CD4-positive, alpha-beta T cell treated with Interleukin-6 at 100 ng/mL for 8 hours (primary cell): ENCODE data around the gene LRRC27.
"Not testable (repeated sequence)": the region's sequence is repeated elsewhere in the genome, so short reads cannot be mapped to it uniquely, and the experiment has no call there.

Experiments used
- DNase-seq: peaks from one replicate; pipeline ENCODE4 v3.0.0-alpha.2; 2020; ENCODE audit warnings: mixed read lengths, low spot score

Gene LRRC27

DNA sequence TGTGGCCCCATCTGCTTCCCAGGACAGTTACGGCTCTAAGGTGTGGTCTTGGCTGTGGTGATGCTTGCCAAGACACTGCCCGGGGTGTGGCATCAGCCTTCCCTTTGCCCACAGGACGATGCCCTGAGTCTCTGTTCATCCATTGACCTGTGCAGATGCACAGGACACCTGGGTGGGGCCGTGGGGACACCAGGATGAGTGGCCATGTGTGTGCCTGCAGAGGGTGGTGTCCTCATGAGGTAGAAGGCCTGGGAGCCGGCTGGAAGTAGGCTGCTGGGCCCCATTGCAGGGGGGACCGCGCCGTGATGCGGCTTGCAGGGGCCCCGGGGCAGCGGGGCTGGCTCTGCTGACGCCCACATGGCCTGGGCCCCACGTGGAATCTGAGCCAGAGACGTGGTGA, 42.6 kb downstream of the LRRC27 start:
- DNase-seq = no peak

- DNase-seq = no peak
Observed at GRCh38 chr10:132375116-132375794, 43.3 kb downstream of the LRRC27 start.

DNA sequence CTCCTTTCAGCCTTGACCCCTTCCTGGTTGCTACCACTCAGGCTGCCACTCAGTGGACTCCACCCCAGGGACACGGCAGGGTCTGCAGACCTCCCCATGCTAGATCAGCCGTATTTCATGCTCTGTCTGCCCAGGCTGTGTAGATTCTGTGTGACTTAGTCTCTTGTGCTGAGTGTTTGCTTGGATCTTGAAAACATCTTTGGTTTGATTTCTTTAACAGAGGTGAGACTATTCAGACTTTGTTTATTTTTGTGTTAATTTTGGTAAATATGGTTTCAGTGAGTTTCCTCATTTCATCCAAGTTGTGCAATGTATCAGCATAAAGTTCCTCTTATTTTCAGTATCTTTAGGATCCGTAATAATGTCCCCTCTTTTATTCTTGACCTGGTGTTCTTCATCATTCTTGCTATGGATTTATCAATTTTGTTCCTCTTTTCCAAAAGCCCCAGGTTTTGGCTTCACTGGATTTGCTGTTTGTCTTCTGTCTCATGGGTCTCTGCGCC, 43.9 kb downstream of the LRRC27 start:
- no peak for DNase-seq

- no peak for DNase-seq
Observed at GRCh38 chr10:132376394-132376851, 44.4 kb downstream of the LRRC27 start.

DNA sequence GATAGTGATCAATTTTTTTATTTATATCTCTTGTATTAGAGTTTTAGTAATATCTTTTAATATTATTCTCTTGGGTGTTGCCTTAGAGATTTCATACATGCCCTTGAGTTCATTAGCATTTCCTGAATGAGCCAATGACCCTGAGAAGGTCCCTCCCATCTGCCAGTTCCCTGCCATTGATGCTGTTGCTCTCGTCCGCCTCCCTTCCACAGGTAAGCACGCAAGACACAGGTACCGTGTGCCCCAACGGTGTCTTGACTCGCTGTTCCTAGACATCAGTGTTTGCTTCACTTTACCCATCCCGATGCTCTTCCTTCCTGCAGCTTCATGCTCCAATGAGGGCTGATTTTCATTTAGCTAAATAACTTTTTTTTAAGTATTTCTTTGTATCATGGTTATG, 45.3 kb downstream of the LRRC27 start:
- no peak for DNase-seq

DNA sequence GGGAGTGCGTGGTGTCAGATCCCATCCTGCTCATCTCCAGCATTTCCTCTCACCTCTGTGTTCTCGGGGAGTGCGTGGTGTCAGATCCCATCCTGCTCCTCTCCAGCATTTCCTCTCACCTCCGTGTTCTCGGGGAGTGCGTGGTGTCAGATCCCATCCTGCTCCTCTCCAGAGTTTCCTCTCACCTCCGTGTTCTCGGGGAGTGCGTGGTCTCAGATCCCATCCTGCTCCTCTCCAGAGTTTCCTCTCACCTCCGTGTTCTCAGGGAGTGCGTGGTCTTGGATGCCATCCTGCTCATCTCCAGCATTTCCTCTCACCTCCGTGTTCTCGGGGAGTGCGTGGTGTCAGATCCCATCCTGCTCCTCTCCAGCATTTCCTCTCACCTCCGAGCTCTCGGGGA, 47.0 kb downstream of the LRRC27 start:
- not testable (repeated sequence) for DNase-seq

DNA sequence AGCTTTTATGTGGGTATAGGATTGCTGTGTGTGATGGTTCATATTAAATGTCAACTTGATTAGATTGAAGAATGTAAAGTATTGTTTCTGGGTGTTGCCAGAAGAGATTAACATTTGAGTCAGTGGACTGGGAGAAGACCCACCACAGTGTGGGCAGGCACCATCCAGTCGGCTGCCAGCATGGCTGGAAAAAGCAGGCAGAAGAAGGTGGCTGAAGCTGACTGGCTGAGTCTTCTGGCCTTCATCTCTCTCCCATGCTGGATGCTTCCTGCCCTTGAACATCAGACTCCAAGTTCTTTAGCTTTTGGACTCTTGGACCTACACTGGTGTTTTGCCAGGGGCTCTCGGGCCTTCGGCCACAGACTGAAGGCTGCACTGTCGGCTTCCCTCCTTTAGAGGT, 49.0 kb downstream of the LRRC27 start:
- DNase-seq = not testable (repeated sequence)

DNA sequence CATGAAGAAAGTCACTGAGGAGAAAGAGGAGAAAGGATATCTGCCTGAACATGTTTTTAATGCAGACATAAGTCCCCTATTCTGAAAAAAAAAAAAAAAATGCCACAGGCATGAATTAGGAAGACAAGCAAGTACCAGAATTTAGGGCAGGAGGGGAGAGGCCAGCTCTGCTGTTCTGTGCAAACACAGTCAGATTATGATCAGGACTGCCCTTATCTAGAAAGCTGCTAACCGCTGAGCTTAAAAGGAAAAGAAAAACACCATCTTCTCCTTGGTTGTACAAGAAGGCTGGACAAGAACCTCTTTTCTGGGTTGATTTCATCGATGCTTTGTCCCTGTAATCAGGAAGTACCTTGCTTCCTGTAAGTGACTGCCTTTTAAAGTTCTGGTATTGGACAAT, 49.7 kb downstream of the LRRC27 start:
- DNase-seq = no peak

GRCh38 chr10:132382231-132382922, 50.4 kb downstream of the LRRC27 start:
- no peak for DNase-seq

- DNase-seq = no peak
Observed at GRCh38 chr10:132383101-132383500, 51.1 kb downstream of the LRRC27 start.

- no peak for DNase-seq
Observed at GRCh38 chr10:132383751-132384196, 51.8 kb downstream of the LRRC27 start.

- no peak for DNase-seq
Observed at GRCh38 chr10:132384618-132385388, 52.8 kb downstream of the LRRC27 start.

GRCh38 chr10:132385389-132385667, 53.3 kb downstream of the LRRC27 start:
- DNase-seq = no peak

GRCh38 chr10:132385721-132386418, 53.9 kb downstream of the LRRC27 start:
- no peak for DNase-seq

GRCh38 chr10:132386419-132386831, 54.4 kb downstream of the LRRC27 start:
- no peak for DNase-seq

- not testable (repeated sequence) for DNase-seq
Observed at GRCh38 chr10:132386896-132387295, 54.9 kb downstream of the LRRC27 start.

- DNase-seq = peak; percentile 68
Observed at GRCh38 chr10:132387764-132388210, 55.8 kb downstream of the LRRC27 start.

DNA sequence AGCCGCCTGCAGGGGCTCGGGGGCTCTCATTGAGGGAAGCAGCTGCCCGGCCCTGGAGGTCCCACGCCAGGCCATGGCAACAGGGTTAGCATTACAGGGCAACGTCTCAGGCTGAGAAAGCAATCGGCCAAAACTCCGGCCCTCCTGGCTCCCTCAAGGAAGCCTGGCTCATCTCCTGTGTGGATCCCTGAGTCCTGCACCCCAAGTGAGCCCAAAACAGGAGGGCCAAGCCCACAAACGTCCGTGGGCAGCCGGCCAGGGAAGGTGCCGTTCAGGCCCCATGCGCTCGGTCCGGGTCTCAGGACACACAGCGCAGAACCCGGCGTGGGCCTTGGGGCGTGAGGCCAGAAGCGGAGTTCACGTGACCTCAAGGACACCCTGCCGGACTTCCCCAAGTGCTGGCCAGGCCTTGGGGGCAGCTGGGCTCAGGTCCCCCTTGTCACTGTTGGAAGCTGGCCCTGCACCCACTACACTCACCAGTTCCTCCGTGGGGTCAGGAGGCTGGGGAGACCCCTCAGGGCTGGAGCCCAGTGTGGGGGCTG, 57.0 kb downstream of the LRRC27 start:
- DNase-seq = no peak

- DNase-seq = no peak
Observed at GRCh38 chr10:132389433-132390169, 57.6 kb downstream of the LRRC27 start.

GRCh38 chr10:132390170-132390920, 58.4 kb downstream of the LRRC27 start:
- no peak for DNase-seq
